Activated CD8-positive, alpha-beta memory T cell treated with anti-CD3 and anti-CD28 coated beads for 24 hours (primary cell): ENCODE measurements around the gene HAPLN2.
"Not testable (repeated sequence)": the region's sequence is repeated elsewhere in the genome, so short reads cannot be mapped to it uniquely, and the experiment has no call there.

Experiments
- DNase-seq: peaks from one replicate; pipeline ENCODE4 v3.0.0-alpha.2; 2020

The HAPLN2 gene

DNA sequence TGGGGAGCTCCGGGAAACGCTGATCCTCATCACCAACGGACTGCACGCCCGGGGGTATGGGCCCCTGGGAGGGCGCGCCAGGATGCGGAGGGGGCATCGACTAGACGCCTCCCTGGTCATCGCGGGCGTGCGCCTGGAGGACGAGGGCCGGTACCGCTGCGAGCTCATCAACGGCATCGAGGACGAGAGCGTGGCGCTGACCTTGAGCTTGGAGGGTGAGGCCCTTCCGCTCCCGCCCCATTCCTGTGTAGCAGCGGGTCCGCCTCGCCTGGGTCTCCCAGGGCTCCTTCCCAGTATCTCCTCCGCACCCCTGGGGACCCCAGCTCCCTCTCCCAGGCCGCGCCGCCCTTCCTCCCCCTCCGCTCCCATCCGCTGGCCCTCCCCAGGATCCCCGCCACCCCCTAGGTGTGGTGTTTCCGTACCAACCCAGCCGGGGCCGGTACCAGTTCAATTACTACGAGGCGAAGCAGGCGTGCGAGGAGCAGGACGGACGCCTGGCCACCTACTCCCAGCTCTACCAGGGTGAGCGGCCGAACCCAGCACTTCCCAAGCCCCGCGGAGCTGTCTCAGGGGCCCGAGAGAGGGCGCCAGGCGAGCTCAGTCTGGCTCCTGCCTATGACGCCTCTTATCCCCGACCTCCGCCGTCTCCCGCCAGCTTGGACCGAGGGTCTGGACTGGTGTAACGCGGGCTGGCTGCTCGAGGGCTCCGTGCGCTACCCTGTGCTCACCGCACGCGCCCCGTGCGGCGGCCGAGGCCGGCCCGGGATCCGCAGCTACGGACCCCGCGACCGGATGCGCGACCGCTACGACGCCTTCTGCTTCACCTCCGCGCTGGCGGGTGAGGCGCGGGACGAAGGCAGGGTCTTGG is 5.0 kb downstream of the HAPLN2 start:
- peak; percentile 81 for DNase-seq

DNA sequence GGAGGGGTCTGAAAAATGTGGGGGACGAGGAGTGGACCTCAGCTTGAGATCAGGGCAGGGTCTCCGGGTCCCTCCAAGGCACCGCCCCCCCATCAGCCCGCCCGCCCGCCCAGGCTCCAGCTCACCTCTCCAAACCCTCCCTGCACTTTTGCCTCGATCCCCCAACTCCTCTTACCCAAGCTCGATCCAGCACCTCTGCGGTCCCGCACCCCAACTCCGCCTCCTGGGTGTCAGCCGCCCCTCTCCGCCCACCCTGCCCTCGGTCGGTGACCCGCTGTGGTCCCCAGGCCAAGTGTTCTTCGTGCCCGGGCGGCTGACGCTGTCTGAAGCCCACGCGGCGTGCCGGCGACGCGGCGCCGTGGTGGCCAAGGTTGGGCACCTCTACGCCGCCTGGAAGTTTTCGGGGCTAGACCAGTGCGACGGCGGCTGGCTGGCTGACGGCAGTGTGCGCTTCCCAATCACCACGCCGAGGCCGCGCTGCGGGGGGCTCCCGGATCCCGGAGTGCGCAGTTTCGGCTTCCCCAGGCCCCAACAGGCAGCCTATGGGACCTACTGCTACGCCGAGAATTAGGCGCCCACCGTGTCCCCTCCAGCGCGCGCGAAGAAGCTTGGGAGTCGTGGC is 5.7 kb downstream of the HAPLN2 start:
- peak; percentile 64 for DNase-seq

DNA sequence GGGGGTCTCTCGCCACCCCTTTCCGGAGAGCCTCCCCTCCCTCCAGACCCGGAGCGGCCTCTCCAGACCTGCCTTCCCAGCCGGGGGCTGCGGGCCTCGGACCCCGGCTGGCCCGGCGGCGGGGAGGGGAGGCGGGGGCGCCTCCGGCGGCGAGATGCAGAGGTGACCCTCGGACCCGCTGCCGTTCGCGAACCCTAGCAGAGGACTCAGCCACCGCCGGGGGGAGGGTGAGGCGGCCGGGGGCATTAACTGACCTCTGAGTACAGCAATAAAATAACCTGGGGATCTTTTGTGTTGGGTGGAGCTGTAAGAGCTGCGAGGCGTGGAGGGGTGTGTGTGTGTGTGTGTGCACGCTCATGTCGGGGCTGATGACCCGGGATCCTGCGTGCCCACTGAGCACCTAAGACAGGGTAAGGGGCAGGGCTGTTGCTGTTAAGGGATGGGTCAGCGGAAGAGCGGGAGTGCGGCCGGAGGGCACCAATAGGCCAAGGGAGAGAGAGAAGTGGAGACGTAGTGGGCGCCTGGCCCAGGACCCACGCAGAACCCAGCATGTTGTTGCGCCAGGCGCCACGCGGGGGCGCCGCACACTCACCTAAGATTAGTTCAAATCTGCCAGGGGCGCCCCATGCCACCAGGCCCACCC is 6.3 kb downstream of the HAPLN2 start:
- peak; percentile 90 for DNase-seq

DNA sequence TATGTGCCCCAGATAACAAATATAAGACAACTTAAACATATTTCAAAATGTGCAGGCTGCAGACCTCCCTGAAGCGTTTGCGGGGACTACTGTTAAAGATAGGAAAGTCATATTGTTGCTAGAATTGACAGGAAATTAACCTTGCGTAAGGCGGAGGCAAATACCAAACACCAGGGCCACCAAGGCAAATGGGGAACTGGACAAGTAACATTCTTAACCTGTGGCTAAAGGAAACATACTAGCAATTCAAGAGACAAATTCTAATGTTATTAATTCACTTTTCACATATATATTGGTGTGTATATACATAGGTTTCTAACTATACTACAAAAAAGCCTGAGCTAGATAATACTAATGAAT is 6.8 kb downstream of the HAPLN2 start:
- no peak for DNase-seq

DNA sequence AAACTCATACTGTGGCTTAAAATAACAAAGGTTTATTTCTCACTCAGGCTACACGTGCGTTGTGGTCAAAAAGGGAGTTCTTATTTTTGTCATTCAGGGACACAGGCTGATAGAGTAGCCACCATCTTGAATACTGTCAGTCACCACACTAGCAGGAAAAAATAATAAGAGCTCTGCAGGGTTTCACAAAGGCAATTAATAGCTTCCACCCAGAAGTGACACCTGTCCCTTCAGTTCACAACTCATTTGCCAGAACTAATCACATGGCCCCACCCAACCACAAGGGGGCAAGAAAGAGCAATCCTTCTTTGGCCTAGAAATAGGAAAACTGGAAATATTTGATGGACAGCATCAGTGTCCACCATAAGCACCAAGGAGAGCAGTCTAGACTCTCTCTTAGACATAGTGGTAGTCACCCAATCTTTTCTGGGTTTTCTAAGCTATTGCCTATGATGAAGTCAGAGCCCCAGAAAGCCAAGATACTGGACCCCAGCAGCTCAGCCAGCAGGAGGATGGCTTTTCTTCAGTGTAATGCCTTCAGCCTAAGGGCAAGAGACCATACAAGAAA is 8.2 kb downstream of the HAPLN2 start:
- no peak for DNase-seq

DNA sequence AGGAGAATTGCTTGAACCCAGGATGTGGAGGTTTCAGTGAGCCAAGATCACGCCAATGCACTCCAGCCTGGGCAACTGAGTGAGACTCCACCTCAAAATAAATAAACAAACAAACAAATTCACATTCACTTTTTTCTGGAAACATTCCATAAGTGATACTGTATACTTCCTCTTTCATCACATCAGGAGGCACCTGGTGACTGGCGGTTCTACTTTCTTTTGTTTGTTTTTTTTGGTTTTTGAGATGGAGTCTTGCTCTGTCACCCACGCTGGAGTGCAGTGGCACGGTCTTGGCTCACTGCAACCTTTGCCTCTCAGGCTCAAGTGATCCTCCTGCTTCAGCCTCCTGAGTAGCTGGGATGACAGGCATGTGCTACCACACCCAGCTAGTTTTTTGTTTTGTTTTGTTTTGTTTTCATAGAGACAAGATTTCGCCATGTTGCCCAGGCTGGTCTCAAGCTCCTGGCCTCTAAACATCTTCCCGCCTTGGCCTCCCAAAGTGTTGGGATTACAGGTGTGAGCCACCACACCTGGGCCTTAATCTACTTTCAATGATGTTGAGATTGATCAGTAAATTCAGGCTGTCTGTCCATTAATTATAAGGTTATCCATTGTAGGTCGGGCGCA is 10.7 kb downstream of the HAPLN2 start:
- no peak for DNase-seq

DNA sequence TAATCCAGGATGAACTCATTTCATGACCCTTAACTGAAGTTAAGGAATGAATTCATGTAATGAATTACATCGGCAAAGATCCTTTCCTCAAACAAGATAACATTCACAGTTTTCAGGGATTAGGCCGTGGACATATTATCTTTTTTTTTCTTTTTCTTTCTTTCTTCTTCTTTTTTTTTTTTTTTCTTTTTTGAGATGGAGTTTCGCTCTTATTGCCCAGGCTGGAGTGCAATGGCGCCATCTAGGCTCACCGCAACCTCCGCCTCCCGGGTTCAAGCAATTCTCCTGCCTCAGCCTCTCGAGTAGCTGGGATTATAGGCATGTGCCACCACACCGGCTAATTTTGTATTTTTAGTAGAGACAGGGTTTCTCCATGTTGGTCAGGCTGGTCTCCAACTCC is 11.9 kb downstream of the HAPLN2 start:
- not testable (repeated sequence) for DNase-seq

DNA sequence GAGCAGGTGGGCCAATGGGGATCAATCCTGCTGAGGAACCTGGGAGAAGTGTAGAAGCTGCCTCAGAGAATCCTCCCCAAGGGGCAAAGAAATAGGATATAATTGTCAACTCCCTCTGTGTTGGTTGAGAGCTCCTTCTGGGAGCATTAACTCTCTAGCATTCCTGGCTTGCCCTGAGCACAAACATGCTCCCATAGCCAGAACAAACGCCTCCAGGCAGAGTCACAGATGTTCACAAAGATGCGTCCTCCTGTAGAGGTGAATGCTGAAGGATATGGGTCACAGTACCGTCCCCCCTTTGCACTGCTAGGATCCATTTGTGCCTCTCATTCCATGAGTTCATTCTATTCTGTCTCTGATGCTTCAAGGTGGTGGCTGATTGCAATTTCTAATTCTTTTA is 13.1 kb downstream of the HAPLN2 start:
- no peak for DNase-seq

DNA sequence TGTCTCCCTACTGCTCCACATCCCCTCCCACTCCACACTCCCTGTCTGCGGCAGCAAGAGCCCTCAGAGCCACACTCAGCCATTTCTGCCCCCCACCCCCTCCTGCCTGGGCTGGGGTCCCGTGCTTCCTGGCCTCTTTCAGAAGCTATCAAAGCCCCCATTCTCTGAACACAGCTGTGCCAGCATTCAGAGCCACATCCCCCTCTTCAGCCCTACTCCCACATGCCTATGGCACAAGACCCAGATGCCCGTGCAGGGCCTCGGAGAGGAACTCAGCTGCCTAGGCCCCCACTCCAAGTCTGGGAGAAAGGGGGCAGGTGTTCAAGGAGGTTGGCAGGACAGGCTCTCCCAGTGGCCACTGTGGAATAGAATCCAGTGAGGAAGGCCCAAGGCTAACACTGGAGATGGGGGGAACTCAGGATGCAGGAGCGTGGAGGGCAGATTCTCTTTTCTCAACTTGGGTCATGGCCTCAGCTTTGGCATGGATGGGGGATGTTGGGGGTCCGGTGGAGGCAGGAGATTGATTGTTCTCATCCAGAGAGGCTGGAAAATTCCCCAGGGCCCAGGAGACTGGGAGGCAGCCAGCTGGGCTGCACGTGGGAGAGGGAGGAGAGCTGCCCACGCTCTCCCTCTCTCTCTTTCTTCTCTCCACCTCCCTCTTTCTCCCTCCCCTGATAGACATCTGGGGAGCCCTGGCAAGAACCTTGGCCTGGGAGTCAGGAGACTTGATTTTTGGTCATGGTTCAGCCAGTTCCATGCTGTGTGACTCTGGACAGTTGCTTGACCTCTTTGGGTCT is 19.2 kb downstream of the HAPLN2 start:
- DNase-seq, result no peak

DNA sequence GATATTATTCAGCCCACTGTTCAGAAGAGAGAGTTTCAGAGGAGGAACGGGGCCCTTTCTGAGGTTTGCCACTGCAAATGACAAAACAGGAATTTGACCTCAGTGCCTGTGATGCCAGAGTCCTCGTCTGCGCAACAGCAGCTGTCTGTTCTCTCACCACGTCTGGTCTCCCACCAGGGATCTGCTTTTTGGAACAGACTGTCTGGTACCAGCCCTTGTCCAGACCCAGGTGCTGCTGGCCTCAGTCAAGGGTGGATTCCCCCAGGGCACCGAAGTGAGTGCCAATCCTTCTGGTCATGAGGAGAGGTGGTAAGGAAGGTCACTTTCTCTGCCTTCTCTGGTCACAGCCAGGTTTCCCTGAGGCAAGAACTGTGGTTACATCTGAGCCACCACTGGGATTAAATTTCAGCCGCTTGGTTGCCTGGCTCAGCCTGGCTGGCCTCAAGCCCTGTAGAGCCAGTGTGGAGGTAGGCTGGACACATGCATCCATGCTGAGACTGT is 20.4 kb downstream of the HAPLN2 start:
- no peak for DNase-seq

DNA sequence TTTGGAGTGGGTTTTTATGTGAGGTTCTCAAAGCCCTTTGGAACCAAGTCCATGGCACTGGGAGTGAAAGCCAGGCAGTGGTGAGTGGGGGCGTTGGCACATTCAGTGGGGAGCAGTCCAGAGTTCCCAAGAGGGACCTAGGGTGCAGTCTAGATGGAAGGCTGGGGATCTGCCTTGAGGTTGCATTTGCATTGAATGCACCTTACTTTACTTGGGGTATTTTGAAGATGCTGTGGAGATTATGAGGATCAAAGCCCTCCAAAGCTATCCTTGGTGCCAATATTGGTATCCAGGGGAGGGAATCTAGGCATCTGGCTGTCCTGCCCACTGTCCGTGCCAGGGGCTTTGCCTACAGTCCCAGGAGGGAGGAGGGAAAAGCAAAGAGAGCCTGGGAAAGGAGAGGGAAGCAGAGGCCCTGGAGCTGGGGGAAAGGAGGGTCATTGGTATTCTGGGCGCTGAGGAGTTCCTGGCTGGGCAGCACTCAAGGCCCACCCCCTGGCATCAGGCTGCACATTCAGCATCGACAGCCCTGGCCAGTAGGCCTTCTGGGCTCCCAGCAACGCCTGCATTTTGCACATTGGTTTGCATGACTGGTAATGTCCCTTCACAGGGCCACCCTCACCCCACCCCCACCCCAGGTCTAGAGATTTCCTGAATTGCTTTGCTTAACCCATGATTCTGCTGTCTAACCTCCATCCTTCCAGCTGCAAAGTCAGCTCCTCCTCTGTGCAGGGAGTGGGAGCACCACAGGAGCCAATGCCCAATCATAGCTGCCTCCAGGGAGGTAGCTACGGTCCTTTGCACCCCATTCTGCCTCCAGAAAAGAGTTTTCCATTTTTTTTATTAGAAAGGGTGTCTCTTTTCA is 21.9 kb downstream of the HAPLN2 start:
- no peak for DNase-seq

DNA sequence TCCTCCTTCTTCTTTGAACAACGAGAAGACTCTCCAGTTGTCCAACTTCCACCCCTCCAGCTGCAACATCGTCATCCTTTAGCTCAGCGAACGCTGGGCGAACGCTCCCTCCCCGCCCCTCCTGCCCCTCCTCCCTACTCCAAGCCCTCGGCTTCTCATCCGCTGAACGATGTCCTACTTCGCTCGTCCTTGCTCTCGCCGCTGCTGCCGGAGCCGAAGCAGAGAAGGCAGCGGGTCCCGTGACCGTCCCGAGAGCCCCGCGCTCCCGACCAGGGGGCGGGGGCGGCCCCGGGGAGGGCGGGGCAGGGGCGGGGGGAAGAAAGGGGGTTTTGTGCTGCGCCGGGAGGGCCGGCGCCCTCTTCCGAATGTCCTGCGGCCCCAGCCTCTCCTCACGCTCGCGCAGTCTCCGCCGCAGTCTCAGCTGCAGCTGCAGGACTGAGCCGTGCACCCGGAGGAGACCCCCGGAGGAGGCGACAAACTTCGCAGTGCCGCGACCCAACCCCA is 22.6 kb downstream of the HAPLN2 start, which contains the start of gene BCAN:
Gene BCAN (plus strand): TSS at position 357 of the 504 bp plus-strand sequence. CDS start 3,938 bp downstream, outside the sequence.
- DNase-seq, result no peak

DNA sequence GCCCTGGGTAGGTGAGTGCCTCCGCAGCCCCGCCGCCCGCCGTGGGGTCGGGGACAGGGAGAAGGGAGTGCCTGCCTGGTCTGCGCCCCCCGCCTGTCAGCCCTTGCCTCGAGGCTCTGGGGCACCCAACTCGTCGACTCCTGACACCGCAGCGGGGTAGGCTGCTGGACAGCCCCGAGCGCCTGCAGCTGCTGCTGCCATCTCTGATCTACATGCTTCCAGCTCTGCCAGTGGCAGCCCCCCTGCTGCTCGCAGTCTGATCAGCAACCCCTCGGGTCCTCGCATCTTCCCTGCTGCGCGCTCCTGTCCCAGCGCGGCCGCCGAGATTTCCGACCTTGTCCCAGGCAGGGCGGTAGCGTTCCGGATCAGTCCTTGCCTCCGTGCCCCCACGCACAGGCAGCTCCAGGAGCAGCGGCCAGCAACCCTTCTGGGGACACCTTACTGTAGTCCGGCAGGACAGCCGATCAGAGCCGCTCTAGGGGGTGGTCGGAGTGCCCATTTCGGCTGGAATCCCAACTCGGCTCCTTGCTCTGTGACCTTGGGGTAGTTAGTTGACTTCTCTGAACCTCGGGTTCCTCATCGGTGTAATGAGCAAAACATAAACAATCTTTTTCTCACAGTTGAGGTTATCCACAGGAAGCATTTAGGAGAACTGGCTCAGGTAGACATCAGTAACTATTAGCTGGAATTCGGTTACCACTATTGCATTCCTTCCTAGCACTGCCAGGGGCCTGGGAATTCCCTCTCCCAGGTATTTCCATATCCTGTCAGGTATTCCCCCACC is 23.2 kb downstream of the HAPLN2 start:
- DNase-seq, result no peak

DNA sequence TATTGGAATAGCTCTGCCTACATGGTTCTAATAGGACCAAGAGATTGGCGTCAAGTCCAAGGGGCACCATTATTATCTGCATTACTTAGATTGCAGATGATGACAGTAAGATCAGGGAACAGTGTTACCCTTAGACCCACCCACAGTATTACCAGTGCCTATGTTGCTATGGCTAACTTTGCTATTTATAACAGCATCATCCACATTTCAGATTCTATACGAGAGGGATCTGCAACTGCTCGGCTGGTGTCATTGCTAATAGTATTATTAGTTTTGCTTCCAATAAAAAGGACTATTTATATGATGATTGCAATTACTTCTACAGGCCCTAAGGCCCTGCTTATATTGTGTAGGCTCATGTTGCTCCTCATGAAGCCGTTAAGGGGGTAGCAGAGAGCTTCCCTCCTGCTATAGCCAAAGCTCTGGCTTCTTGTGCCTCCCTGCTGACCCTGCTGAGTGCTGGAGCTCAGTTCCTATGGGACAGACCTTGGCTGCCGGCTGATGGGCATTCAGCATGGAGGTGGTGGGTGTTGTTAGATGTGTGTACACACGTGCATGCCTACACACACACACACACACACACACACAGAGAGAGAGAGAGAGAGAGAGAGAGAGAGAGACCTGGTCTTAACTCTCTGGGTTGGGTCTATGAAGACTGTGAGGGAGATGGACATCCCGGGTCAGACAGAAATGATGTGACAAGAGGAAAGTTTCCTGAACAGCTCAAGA is 24.0 kb downstream of the HAPLN2 start:
- no peak for DNase-seq

DNA sequence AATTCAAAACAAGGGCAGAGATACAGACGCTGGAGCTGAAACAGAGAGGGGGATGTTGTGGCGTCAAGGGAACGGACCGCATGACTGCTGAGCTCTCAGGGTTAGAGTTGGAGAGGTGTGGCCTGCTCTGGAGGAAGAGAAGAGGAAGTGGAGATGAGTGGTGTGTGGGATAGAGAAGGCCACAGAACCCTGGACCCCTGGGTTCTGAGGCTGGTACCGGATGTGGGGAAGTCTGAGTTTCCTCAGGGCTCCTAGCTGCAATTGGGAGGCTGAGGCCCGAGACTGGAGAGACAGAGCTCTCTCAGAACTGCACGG is 24.5 kb downstream of the HAPLN2 start:
- DNase-seq, result no peak

DNA sequence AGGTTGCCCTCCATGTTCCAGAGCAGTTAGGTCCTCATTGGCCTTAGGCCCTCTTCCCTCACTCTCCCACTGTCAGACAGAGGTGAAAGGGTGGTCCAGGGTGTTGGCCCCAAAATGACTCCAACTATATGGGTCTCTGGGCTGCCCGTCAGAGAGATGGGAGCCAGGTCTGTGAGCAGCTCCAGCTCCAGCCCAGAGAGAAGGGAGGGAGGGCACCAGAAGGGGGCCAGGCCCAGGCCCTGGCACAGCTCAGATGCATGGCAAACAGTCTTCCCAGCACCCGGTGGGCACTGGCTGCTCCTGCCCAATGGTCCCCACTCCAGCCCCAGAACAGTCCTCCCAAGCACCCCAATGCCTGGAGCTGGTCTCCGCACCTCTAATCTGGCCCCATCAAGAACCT is 24.9 kb downstream of the HAPLN2 start:
- no peak for DNase-seq

DNA sequence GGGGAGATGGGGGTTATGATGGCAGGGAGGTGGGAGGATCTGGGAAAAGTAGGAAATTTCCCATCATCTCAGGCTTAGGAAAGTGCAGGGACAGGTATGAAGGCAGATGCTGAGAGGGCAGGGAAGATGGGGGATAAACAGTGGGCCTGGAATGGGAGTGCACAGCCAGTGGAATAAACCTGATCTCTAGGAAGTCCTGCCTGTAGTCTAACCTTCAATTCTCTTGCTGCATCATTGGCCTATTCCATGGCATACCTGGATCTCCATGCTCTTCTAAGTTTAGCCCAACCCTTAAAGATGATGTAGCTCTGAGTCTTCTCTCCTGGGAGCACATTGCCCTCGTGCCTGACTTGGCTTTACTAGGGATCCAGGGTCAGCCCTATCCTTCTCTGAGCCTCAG is 25.4 kb downstream of the HAPLN2 start:
- DNase-seq, result no peak

DNA sequence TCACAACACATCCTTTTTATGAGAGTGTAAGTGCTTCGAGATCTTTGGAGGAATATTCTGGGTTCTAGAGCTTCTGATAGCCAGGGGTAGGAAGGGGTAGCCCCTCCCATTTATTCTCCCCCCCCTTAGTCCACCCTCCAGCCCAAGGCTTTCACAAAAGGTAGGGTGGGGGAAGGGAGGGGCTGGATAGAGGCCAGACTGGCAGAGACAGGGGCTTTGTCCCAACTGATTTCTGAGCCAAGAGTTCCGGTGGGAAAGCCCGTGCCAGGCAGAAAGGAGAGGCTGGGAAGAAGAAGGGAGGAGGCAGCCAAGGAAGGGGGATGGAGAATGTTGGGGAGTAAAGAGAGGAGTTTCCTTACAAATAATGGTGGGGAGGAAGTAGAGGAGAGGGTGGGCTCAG is 25.8 kb downstream of the HAPLN2 start:
- no peak for DNase-seq

DNA sequence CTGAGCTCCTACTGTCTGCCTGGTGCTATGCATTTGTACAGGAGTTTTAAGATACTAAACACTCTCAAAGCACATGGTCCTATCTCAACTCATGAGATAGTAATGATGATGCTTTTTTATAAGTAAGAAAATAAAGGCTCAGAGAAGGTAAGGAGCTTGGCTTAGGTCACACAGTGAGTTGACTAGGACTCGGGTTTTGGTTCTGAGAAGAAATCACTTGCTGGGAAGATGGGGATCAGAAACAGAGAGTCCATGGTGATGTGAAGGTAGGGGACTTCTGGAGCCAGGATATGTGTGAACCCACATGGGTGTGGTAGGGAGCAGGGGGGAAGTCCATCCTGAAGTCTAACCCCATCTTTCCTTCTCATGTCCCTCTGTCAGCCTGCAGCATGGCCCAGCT is 26.5 kb downstream of the HAPLN2 start:
- DNase-seq, result no peak
